RWPE2 (cell line): Measurements from ENCODE around the gene C14orf132.
A peak's percentile ranks its signal among the peaks of the same experiment; 100 is the strongest.

Source experiments
- ATAC-seq: fragments of 200-7000 bp; cut with Tn5 transposase; 3 replicates; pipeline ENCODE4 v1.9.1; 2021; ENCODE audit warnings: low read depth
- DNase-seq: peaks from one replicate; pipeline ENCODE4 v3.0.0-alpha.2; 2020; ENCODE audit warnings: low spot score
- H3K27ac ChIP-seq: fragments of 450-650 bp; 2 replicates; pipeline ENCODE4 v1.5.1; 2017; ENCODE audit warnings: mild to moderate bottlenecking; ENCODE audit not compliant: poor library complexity, severe bottlenecking
- H3K27me3 ChIP-seq: fragments of 250-450 bp; sonication (Bioruptor Pico); 2 replicates; pipeline ENCODE4 v1.5.1; 2021; ENCODE audit warnings: mild to moderate bottlenecking, moderate library complexity; ENCODE audit not compliant: insufficient read depth, poor library complexity, severe bottlenecking
- H3K36me3 ChIP-seq: fragments of 250-450 bp; sonication (Bioruptor Pico); 2 replicates; pipeline ENCODE4 v1.5.1; 2020; ENCODE audit warnings: low read depth, mild to moderate bottlenecking, moderate library complexity
- H3K4me1 ChIP-seq: fragments of 250-450 bp; sonication (Bioruptor Pico); 2 replicates; pipeline ENCODE4 v1.5.1; 2021; ENCODE audit warnings: mild to moderate bottlenecking, moderate library complexity; ENCODE audit not compliant: insufficient read depth, poor library complexity, severe bottlenecking
- H3K4me3 ChIP-seq: fragments of 250-450 bp; sonication (Bioruptor Pico); 2 replicates; pipeline ENCODE4 v1.5.1; 2021; ENCODE audit warnings: mild to moderate bottlenecking, moderate library complexity; ENCODE audit not compliant: severe bottlenecking
- H3K9me3 ChIP-seq: fragments of 250-450 bp; sonication (Bioruptor Pico); 2 replicates; pipeline ENCODE4 v1.5.1; 2021; ENCODE audit warnings: mild to moderate bottlenecking, moderate library complexity; ENCODE audit not compliant: severe bottlenecking
- TF ChIP-seq, protein P1 (sequence below): fragments of 450-650 bp; IDR thresholded peaks from one replicate; pipeline ENCODE4 v1.5.1; 2017; ENCODE audit warnings: mild to moderate bottlenecking, moderate library complexity; ENCODE audit not compliant: poor library complexity, severe bottlenecking

C14orf132 gene

DNA sequence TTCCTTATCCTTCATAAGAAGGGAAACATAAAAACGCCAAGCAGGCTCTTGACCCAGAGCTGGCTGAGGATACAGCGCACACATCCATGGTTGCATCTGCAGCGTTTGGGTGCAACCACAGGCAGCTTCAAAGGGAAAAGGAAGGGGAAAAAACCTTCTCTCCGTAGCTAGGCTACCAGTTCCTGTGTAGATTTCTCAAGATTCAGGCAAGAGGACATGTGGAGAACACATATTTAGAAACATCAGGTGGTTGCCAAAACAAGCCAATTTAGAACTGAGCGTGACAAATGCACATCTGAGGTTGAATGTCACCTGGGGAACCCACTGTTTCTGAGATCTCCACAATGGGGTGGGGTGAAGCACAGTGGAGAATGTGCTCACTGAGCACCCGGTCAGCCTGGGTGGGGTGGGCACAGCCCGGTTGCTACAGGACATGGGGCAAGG, 87.2 kb downstream of the C14orf132 start:
- TF ChIP-seq, protein P1, sequence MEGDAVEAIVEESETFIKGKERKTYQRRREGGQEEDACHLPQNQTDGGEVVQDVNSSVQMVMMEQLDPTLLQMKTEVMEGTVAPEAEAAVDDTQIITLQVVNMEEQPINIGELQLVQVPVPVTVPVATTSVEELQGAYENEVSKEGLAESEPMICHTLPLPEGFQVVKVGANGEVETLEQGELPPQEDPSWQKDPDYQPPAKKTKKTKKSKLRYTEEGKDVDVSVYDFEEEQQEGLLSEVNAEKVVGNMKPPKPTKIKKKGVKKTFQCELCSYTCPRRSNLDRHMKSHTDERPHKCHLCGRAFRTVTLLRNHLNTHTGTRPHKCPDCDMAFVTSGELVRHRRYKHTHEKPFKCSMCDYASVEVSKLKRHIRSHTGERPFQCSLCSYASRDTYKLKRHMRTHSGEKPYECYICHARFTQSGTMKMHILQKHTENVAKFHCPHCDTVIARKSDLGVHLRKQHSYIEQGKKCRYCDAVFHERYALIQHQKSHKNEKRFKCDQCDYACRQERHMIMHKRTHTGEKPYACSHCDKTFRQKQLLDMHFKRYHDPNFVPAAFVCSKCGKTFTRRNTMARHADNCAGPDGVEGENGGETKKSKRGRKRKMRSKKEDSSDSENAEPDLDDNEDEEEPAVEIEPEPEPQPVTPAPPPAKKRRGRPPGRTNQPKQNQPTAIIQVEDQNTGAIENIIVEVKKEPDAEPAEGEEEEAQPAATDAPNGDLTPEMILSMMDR, result no peak
- peaks cover 9% of the 10 kb centered on the region for H3K4me1 ChIP-seq
- no peak for ATAC-seq

DNA sequence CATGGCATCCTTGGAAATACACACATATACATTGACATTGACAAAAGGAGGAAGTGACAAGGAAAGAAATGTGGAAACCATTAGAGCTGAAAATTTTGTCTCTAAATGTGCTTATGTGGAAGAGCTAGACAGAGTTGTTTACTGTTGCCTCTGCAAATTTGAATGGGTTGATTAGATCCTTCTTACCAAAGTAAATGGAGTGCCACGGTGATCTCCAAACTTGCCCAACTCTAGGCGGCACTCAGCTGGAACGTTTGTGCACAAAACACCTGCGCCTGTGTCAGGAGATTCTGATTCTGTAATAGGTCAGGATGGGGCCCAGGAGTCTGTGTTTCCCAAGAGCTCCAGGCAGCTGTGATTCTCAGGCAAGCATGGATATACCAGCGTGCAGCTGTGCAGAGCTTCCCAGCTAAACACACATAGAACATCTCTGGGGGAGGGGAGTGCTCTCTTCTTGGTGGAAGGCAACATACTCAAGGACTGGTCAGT, 87.7 kb downstream of the C14orf132 start:
- Histone ChIP-seq H3K27me3 (no peaks in the 10 kb centered on the region), H3K9me3 (no peaks in the 10 kb centered on the region), H3K27ac (no peak overlapping the region), H3K4me1 (peaks cover 8% of the 10 kb centered on the region), H3K4me3 (no peak overlapping the region), H3K36me3 (no peaks in the 10 kb centered on the region)
- DNase-seq, result no peak
- TF ChIP-seq, protein P1, result no peak
- no peak for ATAC-seq

More for the DNA sequence above, 87.2 kb downstream of the C14orf132 start:
- no peaks in the 10 kb centered on the region for H3K9me3 ChIP-seq
- no peaks in the 10 kb centered on the region for H3K36me3 ChIP-seq
- no peak for DNase-seq
- H3K4me3 ChIP-seq, result no peak overlapping the region
- no peak overlapping the region for H3K27ac ChIP-seq
- no peaks in the 10 kb centered on the region for H3K27me3 ChIP-seq

DNA sequence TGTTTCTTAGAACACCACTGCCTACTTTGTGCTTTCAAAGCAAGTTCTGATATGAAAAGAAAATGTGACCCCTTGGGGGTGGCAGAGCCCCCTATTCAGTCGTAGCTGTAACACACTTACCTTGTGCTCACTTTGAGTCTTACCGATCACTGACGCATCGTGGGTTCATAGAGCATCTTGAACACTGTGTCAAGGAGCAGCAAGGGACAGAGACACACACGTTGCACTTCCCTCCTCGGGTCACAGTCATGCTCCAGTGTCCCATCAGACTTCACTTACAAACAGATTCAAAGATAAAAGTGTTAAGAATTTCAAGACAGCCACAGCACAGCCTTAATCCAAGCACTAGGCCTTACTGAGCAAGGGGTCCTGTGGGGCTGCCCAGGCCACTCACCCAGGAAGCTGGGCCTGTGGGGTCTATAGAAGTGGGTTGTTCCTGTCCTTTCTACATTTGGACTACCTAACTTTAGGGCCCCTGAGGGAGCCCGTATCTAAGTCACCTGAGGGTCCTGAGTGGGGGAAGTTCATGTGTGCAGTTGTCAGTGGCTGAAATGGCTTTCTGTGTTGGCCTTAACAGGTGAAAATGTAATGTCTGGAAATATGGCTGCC, 90.1 kb downstream of the C14orf132 start:
- Histone ChIP-seq H3K27ac (no peak overlapping the region), H3K36me3 (no peaks in the 10 kb centered on the region), H3K4me3 (no peak overlapping the region), H3K27me3 (no peaks in the 10 kb centered on the region), H3K9me3 (no peaks in the 10 kb centered on the region), H3K4me1 (no peaks in the 10 kb centered on the region)
- TF ChIP-seq, protein P1, result no peak
- ATAC-seq, result no peak
- no peak for DNase-seq

DNA sequence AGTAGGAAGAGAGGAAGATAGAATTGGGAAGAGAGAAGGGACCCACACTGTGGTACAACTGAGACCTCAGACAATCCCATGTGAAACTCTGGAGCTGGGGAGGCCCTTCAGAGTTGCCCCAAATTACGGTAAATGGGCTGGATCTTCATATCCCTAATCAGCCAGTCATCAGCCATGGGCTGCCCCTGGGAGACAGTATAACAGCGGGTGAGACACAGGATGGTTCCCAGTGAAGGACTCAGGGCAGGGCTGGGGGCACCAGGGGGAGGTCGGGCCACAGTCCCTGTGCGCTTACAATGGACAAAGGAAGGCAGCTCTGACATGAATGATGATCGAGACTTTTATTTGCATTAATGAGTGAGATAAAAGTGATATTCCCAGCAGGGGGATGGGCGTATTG, 91.2 kb downstream of the C14orf132 start:
- no peak overlapping the region for H3K27ac ChIP-seq
- no peaks in the 10 kb centered on the region for H3K27me3 ChIP-seq
- DNase-seq, result no peak
- H3K4me3 ChIP-seq, result no peak overlapping the region
- TF ChIP-seq, protein P1, result no peak
- no peaks in the 10 kb centered on the region for H3K4me1 ChIP-seq
- ATAC-seq, result no peak
- no peaks in the 10 kb centered on the region for H3K36me3 ChIP-seq
- H3K9me3 ChIP-seq, result no peaks in the 10 kb centered on the region

DNA sequence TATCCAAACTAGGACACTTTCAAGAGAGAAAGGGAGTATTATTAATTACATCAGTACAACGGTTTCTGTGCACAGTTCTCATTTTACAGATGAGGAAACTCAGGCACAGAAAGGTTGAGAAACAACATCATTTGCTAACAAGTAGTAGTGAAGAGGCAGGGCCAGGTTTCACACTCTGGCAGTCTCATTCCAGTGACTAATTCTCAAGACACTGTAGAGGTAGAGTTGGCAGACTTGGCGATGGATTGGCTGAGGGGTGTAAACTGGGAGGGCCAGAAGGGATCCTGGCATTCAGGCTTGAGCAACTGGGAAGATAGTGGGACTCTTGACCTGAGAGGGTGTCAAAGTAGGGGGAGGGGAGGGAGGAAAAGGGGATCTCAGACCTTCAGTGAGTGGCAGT, 91.7 kb downstream of the C14orf132 start:
- no peaks in the 10 kb centered on the region for H3K36me3 ChIP-seq
- TF ChIP-seq, protein P1, result no peak
- no peaks in the 10 kb centered on the region for H3K27me3 ChIP-seq
- DNase-seq (no peak), ATAC-seq (peak; percentile 94)
- H3K9me3 ChIP-seq, result no peaks in the 10 kb centered on the region
- no peaks in the 10 kb centered on the region for H3K4me1 ChIP-seq
- H3K27ac ChIP-seq, result no peak overlapping the region
- H3K4me3 ChIP-seq, result no peak overlapping the region
